Measurements from ENCODE around the gene TRAM2.

TRAM2 gene

DNA sequence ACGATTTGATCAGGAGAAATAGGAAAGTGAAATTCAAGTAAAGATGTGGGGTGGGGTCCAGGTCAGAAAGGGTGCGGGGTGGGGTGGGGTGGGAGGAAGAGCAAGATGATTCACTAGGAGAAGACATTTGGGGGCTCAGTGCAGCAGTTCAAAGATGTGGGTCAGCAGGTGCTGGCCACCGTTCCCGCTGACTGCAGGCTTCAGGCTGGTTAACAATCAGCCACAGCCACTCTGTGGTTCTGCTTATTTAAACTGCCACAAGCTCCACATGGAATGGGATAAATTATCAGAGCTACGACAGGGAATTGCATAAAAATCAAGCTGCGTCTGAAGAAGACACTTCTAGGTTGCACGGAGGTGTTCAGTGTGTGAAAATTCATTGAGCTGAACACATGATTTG lies 49.4 kb downstream of the TRAM2 start:
- Histone ChIP-seq H3K4me1 (ENCODE audit: control insufficient read depth in 1 of 2, insufficient read depth in 1 of 2, low read depth in 1 of 2, low read length in 1 of 2) (no peaks in the 10 kb centered on the region), H3K27ac (no peak overlapping the region), H3K36me3 (no peaks in the 10 kb centered on the region), H3K27me3 (no peaks in the 10 kb centered on the region), H3K4me3 (ENCODE audit: low read depth in 1 of 2, low read length in 1 of 2) (no peak overlapping the region), H3K9me3 (no peaks in the 10 kb centered on the region)
- TF ChIP-seq, protein P1, sequence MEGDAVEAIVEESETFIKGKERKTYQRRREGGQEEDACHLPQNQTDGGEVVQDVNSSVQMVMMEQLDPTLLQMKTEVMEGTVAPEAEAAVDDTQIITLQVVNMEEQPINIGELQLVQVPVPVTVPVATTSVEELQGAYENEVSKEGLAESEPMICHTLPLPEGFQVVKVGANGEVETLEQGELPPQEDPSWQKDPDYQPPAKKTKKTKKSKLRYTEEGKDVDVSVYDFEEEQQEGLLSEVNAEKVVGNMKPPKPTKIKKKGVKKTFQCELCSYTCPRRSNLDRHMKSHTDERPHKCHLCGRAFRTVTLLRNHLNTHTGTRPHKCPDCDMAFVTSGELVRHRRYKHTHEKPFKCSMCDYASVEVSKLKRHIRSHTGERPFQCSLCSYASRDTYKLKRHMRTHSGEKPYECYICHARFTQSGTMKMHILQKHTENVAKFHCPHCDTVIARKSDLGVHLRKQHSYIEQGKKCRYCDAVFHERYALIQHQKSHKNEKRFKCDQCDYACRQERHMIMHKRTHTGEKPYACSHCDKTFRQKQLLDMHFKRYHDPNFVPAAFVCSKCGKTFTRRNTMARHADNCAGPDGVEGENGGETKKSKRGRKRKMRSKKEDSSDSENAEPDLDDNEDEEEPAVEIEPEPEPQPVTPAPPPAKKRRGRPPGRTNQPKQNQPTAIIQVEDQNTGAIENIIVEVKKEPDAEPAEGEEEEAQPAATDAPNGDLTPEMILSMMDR (IDR thresholded peaks at IDR 0.05), result no peak

DNA sequence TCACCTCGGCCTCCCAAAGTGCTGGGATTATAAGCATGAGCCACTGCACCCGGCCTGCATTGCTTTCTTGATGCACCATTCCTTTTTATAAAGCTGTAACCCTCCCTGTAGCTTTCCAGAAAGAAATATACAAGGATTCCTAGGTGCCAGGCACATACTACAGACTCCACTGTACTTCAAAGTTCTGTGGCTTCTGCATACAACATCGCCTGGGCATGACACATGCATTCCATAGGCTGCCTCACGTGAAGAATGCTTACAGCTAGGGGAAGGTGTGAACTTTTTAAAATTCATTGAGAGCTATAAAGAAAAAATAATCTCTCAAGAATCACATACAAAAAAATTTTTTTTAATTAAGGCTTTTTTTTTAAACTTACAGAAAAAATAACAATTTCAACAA lies 50.2 kb downstream of the TRAM2 start:
- Histone ChIP-seq H3K4me1 (ENCODE audit: control insufficient read depth in 1 of 2, insufficient read depth in 1 of 2, low read depth in 1 of 2, low read length in 1 of 2) (no peaks in the 10 kb centered on the region), H3K9me3 (no peaks in the 10 kb centered on the region), H3K4me3 (ENCODE audit: low read depth in 1 of 2, low read length in 1 of 2) (no peak overlapping the region), H3K36me3 (no peaks in the 10 kb centered on the region), H3K27me3 (no peaks in the 10 kb centered on the region), H3K27ac (no peak overlapping the region)
- TF ChIP-seq, protein P1 (IDR thresholded peaks at IDR 0.05), result no peak

DNA sequence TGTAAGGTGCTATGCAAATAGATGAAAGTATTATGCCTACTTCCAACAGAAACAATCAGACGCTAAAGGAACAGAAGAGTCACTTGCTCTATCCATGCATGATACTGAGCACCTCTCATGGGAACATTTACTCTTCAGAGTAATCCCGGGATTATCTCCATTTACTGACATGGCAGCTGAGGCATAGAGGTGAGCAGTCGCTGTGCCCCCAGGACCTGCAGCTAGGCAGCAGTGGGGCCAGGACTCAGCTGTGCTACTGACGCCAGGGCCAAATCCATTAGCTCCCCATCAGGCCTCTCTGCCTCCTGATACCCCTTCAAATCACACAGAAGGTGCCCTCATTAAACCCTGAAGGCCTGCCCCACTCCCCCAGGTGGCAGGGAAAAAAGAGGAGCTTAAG lies 51.9 kb downstream of the TRAM2 start:
- TF ChIP-seq, protein P1 (IDR thresholded peaks at IDR 0.05), result no peak
- H3K4me3 ChIP-seq (ENCODE audit: low read depth in 1 of 2, low read length in 1 of 2), result no peak overlapping the region
- no peaks in the 10 kb centered on the region for H3K9me3 ChIP-seq
- no peaks in the 10 kb centered on the region for H3K36me3 ChIP-seq
- H3K27me3 ChIP-seq, result no peaks in the 10 kb centered on the region
- no peaks in the 10 kb centered on the region for H3K4me1 ChIP-seq (ENCODE audit: control insufficient read depth in 1 of 2, insufficient read depth in 1 of 2, low read depth in 1 of 2, low read length in 1 of 2)
- H3K27ac ChIP-seq, result no peak overlapping the region

DNA sequence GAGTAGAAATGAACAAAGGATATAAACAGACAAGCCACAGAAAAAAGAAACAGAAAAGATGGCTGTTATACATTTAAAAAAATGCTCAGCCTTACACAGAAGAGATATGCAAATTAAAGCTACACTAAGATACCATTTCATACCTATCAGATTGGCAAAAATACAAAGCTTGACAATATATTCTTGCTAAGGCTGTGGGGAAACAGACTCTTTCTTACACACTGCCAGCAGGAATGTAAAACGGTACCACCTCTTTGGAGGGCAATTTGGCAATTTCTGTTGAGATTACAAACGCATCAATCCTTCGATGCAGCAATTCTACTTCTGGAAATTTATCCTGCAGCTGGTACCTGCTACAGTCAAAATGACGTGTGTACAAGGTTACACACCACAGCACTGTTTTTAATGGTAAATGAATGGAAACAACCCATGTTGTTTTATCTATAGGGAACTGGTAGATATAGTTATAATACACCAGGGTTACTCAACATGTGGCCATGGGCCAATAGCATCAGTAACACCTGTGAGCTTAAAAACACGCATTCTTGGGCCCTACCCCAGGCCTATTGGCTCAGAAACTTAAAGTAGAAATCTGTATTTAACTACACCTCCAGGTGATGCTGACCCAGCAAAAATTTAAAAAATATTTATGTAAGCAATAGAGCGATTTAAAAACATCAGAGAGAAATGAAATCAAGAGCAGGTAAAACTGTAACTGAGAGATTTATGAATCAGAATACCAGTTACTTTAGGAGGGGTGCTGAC lies 53.3 kb downstream of the TRAM2 start:
- Histone ChIP-seq H3K27me3 (no peaks in the 10 kb centered on the region), H3K9me3 (no peaks in the 10 kb centered on the region), H3K4me3 (ENCODE audit: low read depth in 1 of 2, low read length in 1 of 2) (no peak overlapping the region), H3K27ac (no peak overlapping the region), H3K4me1 (ENCODE audit: control insufficient read depth in 1 of 2, insufficient read depth in 1 of 2, low read depth in 1 of 2, low read length in 1 of 2) (no peaks in the 10 kb centered on the region), H3K36me3 (no peaks in the 10 kb centered on the region)
- TF ChIP-seq, protein P1 (IDR thresholded peaks at IDR 0.05), result no peak

DNA sequence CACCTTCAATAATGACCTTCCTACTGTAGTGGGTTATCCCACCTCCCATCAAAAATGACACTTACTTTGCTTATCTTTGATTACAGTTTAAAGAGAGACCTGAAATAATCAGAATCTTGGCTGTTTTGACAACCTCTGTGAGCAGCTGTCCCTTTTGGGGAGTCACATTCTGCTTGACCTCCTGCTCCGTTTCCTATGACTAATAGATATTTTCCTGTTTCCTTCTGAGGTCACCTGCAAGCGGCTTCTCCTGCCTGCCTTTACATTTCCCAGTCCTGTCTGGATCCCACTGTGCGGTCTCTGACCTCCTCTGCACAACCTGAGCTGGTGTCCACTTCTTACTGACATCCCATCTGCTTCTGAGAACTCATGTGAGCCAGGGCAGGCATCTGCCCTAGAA lies 54.2 kb downstream of the TRAM2 start:
- Histone ChIP-seq H3K27ac (no peak overlapping the region), H3K36me3 (peaks cover 3% of the 10 kb centered on the region), H3K4me1 (ENCODE audit: control insufficient read depth in 1 of 2, insufficient read depth in 1 of 2, low read depth in 1 of 2, low read length in 1 of 2) (no peaks in the 10 kb centered on the region), H3K9me3 (no peaks in the 10 kb centered on the region), H3K27me3 (no peaks in the 10 kb centered on the region), H3K4me3 (ENCODE audit: low read depth in 1 of 2, low read length in 1 of 2) (no peak overlapping the region)
- TF ChIP-seq, protein P1 (IDR thresholded peaks at IDR 0.05), result no peak

Data from neutrophil (primary cell).